ENCODE results near the gene KLK15.

Gene KLK15

GRCh38 chr19:50842130-50842529 is 8.8 kb upstream of the KLK15 start:
- no peak for DNase-seq

GRCh38 chr19:50839712-50840655 is 6.6 kb upstream of the KLK15 start:
- no peak for DNase-seq

GRCh38 chr19:50838239-50838638 is 4.9 kb upstream of the KLK15 start:
- DNase-seq = no peak

GRCh38 chr19:50837300-50837699 is 3.9 kb upstream of the KLK15 start:
- DNase-seq = no peak

- DNase-seq = no peak
Observed at GRCh38 chr19:50836543-50837195, 3.3 kb upstream of the KLK15 start.

GRCh38 chr19:50835785-50836542 is 2.6 kb upstream of the KLK15 start:
- DNase-seq = peak; percentile 43 to 64

- DNase-seq = no peak
Observed at GRCh38 chr19:50835103-50835784, 1.9 kb upstream of the KLK15 start.

GRCh38 chr19:50833802-50834167 is 411 bp upstream of the KLK15 start:
- no peak for DNase-seq

- DNase-seq = no peak
Observed at GRCh38 chr19:50832666-50833065, 708 bp downstream of the KLK15 start.

GRCh38 chr19:50831026-50831396 is 2.4 kb downstream of the KLK15 start:
- no peak for DNase-seq

GRCh38 chr19:50830266-50831025 is 2.9 kb downstream of the KLK15 start:
- no peak for DNase-seq

GRCh38 chr19:50829801-50830200 is 3.6 kb downstream of the KLK15 start:
- no peak for DNase-seq

GRCh38 chr19:50827476-50827875 is 5.9 kb downstream of the KLK15 start:
- DNase-seq = no peak

- no peak for DNase-seq
Observed at GRCh38 chr19:50826492-50827240, 6.7 kb downstream of the KLK15 start.

- no peak for DNase-seq
Observed at GRCh38 chr19:50823389-50824042, 9.9 kb downstream of the KLK15 start, which contains the start of gene KLK1. TSS of gene KLK1 (minus strand) at chr19:50823787. CDS start at chr19:50823748, 39 bp downstream.

GRCh38 chr19:50822661-50823208 is 10.6 kb downstream of the KLK15 start:
- DNase-seq = no peak

- DNase-seq = no peak
Observed at GRCh38 chr19:50821622-50822021, 11.8 kb downstream of the KLK15 start.

- no peak for DNase-seq
Observed at GRCh38 chr19:50821248-50821612, 12.1 kb downstream of the KLK15 start.

GRCh38 chr19:50820549-50821247 is 12.7 kb downstream of the KLK15 start:
- no peak for DNase-seq

GRCh38 chr19:50820086-50820485 is 13.3 kb downstream of the KLK15 start:
- no peak for DNase-seq

Measured in SW 1271 (cell line).